Measurements from ENCODE around the gene CLSTN2.

GRCh38 chr3:140455521-140456214 lies 520.7 kb downstream of the CLSTN2 start:
- no peak for TF ChIP-seq CTCF (conservative IDR thresholded peaks at IDR 0.05)
- no peak for TF ChIP-seq EZH2 (IDR thresholded peaks at IDR 0.05; ENCODE audit: low read depth)

All from PC-9 (cell line).